DND-41 (cell line): ENCODE results near the gene SNAPC4.

Experiments used
- CTCF ChIP-seq: IDR thresholded peaks from 2 replicates; pipeline ENCODE4 v1.5.1; 2012; ENCODE audit warnings: borderline replicate concordance, low read length, moderate library complexity, mild to moderate bottlenecking; ENCODE audit not compliant: poor library complexity, severe bottlenecking; ENCODE audit errors: extremely low read depth
- EZH2 ChIP-seq: IDR thresholded peaks from 3 replicates; pipeline ENCODE4 v1.6.1; 2012; ENCODE audit warnings: borderline replicate concordance, low read depth, mild to moderate bottlenecking, moderate library complexity, low read length, inconsistent platforms; ENCODE audit not compliant: severe bottlenecking

GRCh38 chr9:136438548-136439480, 38.8 kb upstream of the SNAPC4 start:
- TF ChIP-seq EZH2 (no peak), CTCF (no peak)
